GM21423 (cell line): ENCODE data around the gene SAXO1.

Experiments
- ATAC-seq: cut with Tn5 transposase; IDR thresholded peaks from one replicate; pipeline ENCODE4 v1.9.1; 2021; ENCODE audit warnings: mild to moderate bottlenecking, moderate library complexity; ENCODE audit not compliant: unreplicated experiment

SAXO1 gene

DNA sequence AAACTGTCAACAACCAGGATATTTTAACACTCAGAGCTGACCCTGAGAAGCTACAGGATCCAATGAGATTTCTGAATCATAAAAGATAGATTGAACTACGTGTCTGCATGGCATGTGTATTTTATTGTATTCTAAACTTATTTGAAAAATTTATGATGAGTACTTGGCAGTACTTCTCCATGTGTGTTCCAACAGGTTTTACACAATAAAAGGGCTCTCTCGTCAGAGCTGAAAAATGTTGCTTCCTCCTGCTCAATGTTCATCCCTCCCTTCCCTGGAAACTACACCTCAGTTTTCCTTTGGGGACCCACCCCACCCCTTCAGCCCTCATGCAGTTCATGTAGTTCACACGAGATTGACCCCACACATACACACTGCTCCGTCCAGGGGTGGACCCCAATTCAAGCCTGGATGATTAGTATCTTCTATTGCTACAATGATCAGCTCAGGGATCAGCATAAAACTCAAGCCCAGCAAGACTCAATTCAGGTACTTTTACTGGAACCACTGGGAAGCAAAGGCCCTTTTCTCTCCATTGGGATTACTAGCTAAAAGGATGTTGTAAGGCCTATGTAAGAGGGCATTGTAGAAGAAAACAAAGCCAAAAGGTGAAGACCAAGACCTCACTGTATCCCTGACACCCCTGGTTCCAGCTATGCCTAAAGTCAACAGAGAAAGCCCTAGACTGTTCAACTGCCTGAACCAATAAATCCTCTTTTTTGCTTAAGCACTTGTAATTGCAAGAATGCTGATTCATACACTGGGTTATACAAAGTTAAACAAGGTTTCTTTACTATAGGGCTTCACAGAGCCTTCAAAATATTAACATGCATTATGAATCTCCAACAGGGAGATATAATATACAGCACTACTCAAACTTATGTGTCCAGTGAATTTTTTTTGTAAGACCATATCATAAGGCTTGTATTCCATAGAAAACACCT lies 112.6 kb downstream of the SAXO1 start:
- ATAC-seq: no peak

DNA sequence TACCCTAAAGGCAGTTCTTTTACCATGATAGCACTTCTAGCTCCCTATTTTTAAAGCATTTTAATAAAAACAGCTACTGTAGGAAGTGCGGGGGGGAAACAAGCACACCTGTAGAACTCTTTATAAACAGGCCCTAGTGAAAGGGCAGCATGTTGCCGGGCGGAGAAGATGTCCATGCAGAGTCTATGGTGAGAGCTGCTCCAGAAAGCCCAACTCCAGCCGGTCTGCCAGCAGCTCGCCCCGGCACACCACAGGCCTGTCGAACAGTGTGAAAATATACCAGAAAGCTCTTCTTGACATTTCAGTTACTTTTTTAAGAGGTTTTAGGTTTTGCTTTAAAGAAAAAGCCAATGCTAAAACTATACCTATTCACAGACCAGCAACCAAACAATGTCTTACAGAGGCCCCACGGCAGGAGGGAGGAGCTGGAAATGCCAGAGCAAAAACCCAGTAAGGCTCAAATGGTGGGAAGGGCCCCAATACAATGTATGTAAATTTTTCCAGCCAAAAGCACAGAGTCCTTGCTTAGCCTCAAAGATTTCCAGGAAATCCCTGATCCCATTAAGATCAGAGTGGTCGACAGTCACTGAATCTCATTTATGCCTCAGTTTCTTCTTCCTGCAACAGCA lies 121.2 kb downstream of the SAXO1 start:
- ATAC-seq: no peak

DNA sequence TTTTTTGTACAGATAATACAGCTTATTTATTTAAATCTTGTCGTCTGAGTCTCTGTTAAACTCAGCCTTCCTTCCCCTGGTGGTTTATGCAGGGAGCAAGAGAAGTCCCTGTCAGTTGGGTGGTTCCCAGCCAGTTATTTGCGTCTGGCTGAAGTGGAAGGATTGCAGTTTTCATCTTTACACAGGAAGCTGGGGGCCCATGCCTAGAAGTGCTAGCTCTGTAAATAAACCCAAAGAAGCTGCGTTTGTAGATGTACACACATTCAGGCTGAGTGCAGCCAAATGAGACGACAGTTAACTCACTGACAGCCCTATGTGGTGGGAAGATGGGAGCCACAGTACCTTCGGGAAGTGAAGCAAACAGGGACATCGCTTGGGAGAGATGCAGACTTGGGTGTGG lies 122.1 kb downstream of the SAXO1 start:
- no peak for ATAC-seq

DNA sequence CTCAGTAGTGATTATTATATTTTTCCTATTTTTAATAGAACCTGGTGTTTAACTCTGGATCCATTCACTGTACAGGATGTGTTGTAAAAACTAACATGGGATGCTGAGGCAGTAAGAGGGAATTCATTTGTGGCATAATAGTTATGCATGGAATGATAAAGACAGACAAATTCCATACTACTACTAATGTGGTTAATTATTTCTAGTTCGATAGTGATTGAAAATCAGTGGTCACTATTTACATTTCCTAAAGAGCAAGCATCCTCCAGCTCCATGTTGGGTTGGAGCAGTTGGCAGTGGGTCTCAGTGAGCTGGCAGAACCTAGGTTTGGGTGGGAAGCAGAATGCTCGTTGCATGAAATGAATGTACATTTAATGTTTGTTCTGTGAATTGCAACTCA lies 122.6 kb downstream of the SAXO1 start:
- ATAC-seq: no peak

DNA sequence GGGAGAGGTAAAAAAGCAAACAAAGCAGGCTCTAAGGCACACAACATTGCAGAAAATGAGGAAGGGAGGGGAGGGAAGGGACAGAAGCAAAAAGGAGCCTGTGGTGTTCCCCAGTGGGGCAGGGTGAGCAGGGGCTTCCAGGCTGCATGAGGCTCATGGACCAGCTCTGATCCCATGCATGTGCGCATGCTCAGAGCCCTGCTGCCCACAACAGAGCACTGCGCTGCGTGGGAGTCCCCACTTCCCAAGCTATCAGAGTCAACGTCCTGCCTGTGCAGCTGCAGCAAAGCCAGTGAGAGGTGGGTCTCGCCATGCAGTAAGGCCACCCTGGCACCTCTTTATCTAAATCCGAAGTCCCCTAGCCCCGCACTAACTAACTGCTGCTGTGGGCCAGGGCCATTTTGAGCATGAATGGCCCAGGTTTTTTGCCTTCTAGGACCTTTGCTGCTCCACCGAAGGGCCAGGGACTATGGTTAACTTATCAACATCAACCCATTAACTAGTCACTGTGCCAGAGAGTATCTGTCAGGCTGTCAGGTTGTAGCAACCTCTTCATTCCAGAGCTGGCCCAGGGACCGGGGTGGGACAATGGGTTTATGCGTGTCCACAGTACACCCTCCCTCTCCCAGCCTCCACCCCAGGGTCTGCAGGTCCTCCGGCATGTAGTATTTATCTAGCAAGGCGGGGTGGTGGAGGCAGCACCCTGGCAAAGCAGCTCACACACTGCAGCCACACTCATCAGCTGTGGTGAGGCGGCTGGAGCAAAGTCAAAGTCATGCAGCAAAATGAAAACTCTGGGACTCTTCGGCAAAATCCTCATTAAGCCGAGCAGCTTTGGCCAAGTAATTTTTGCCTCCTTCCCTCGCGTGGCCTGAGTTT lies 123.6 kb downstream of the SAXO1 start:
- no peak for ATAC-seq

DNA sequence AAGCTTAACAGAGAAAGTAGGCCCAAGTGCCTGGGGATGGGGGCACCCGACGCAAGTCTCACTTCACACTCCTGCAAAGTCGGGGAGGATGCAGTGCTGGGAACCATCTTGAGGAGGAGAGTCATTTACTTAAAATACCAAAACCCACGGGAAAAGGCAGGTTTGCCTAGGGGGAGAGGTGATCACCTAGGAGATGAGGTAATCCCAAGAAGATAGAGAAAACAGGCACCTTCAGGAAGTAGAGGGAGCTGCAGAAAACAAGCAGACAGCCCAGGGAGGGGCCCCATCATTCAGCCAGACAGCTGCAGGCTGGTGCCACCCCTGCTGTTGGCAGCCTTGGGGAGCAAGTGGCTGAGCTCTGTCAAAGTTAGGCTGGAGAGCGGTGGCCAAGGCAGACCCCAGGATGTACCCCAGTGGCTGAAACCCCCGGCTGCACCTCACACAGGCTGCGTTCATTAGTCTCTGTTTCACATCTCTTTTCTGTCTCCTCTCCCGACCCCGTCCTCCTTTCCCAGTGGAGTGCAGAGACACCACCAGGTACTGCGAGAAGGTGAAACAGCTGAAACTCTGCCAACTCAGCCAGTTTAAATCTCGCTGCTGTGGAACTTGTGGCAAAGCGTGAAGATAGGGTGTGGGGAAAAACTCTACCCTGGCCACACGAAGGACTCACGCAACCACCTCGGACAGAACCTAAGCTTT lies 124.9 kb downstream of the SAXO1 start:
- ATAC-seq: no peak

DNA sequence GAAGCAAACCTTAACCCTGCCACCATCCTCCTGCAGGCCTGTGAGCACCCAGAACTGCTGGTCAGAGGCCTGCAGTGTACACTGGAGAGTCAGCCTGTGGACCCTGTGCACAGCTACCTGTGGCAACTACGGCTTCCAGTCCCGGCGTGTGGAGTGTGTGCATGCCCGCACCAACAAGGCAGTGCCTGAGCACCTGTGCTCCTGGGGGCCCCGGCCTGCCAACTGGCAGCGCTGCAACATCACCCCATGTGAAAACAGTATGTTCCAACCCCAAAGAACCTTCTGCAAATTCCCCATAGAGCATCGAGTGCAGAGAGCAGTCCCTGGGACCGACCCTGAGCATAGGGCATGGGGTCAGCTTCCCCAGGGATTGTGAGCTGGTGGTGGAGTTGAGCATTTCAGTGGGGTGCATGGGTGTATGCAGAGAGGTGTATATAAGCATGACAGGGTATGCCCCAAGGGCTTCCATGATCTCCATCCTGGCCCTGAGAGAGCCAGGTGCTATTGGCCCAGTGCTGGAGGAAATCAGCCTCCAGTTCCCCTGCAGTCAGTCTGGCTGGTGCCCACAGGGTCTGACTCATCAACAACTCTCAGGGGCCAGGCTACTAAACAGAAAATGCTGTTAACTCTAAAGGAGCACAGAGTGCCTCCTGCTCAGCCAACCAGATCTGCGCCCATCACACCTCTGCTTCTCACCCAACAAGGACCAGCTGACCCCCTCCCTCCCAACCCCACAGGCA lies 126.2 kb downstream of the SAXO1 start:
- no peak for ATAC-seq

- ATAC-seq: no peak
These were observed 127.0 kb downstream of the SAXO1 start for GRCh38 chr9:18905883-18906629.

DNA sequence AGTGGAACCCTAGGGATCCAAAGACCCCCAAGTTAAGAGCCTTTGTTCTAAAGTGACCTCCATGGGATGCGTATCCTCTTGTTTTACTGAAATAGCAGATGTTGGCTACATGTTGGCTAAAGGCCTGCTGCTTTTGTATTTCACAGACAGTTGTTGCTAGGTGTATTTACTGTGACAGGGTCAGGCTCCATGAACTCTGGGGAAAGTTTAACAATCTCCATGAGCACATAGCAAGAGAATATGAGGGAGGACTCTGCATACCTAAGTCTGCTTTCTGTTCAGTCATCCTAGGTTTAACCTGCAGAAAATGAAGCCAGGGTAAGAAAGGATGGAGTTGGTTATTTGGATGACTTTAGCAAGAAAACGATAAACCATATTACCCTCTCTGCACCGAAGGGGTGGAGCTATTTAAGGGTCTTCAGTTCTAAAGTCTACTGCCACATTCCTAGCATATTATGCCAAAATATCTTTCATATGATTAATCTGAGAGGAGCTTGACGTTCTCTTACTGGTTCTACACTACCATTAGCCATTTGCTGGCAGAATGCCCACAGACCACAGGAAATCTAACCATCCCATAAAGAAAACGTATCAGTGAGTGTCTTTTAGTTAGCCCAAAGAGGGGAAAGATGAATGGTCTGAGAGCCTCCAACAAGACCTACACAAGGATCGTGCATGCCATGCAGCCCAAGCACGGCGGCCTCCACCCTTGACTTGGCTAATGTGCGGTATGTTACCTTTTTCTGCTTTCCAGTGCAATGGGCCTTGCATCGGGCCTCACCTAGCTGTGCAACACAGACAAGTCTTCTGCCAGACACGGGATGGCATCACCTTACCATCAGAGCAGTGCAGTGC lies 127.8 kb downstream of the SAXO1 start:
- no peak for ATAC-seq

- no peak for ATAC-seq
These were observed 129.6 kb downstream of the SAXO1 start for GRCh38 chr9:18903450-18903849.

DNA sequence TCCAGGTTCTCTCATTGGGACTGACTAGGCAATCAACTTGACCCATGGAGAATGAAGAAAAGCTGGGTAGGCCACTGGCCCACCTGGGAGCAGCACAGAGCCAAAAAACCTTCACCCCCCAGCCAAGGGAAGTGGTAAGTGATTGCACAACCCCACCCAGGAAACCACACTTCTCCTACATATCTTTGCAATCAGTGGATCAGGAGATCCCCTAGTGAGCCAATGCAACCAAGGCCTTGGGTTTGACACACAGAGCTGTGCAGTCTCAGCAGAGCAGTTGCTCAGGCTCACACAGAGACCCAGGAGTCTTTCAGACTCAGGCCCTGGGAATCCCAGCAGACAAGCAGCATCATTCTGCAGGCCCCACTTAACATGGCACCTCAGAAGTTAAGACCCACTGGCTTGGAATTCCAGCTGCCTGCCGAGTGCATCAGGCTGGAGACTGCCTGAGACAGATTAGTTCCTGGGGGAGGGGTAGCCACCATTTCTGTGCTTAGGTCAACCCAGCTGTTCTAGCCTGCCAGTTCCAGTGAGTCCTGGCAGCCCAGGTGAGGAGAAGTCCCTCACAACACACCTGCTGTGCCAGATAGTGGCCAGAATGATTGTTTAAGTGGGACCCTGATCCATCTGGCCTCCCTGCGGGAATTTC lies 136.4 kb downstream of the SAXO1 start:
- no peak for ATAC-seq

DNA sequence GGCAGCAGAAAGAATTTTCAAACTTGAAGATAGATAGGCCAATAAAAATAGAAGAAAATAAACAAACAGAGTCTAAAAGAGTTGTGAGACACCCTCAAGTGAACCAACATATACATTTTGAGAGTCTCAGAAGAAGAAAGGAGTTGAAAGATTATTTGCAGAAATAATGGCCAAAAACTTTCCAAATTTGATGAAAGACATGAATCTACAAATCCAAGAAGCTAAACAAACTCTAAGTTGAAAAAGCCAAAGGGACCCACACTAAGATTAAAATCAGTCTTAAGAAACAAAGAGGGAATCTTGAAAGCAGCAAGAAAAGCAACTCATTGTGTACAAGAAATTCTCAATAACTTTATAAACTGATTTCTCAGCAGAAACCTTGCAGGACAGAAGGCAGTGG lies 137.0 kb downstream of the SAXO1 start:
- ATAC-seq: no peak

GRCh38 chr9:18893491-18893890 lies 139.5 kb downstream of the SAXO1 start:
- no peak for ATAC-seq

GRCh38 chr9:18893046-18893445 lies 140.0 kb downstream of the SAXO1 start:
- ATAC-seq: no peak

DNA sequence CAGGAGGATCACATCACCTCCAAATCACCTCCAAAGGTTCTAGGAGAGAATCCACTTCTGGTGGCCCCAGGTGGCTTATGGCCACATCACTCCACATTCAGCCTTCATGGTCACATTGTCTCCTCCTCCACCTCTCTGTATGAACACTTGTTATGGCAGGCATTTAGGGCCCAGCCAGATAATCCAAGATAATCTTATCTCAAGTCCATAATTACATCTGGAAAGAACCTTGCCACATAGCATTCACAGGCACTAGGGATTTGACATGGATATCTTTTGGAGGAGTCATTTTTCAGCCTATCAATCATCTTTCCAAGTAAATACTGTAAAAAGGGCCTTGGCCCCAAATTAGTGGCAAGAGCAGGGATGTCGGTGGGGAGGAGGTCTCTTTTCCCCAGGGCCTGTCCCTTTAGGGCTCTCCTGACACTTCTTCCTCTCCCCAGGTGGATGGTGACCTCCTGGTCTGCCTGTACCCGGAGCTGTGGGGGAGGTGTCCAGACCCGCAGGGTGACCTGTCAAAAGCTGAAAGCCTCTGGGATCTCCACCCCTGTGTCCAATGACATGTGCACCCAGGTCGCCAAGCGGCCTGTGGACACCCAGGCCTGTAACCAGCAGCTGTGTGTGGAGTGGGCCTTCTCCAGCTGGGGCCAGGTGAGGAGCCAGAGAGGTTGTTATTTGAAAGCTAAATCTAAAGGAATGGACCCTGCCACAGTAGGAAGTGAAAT lies 140.9 kb downstream of the SAXO1 start:
- no peak for ATAC-seq

DNA sequence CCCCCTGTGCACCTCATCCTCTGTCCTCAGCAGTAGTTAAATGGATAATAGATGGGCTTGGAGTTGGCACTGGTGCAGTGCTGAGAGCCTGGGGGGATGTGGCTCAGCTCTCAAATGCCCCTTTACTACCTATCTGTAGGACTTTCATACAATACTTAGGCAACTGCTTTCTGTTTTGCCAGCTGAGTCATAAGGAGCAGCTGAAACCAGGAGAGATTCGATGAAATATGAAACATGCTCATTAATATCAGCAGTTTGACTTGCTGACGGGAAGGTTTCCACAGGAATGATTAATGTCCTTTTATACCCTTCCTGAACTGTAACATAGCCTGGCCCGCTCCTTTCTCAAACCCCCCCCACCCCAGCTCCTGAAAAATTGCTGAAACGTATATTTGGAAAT lies 142.6 kb downstream of the SAXO1 start:
- ATAC-seq: no peak

DNA sequence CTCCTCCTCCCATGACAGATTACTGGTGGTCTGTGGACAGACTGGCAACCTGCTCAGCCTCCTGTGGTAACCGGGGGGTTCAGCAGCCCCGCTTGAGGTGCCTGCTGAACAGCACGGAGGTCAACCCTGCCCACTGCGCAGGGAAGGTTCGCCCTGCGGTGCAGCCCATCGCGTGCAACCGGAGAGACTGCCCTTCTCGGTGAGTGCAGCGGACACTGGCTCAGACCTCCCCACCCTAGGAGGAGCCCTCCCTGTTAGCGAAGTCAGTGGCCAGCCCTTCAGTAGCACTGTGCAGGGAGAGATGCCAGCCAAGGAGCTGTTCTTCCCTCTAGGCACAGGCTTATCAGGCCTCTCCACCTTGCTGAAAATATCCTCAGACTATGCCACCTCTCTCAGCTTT lies 143.5 kb downstream of the SAXO1 start:
- no peak for ATAC-seq
